ENCODE data around the gene AGO1.

AGO1 gene

DNA sequence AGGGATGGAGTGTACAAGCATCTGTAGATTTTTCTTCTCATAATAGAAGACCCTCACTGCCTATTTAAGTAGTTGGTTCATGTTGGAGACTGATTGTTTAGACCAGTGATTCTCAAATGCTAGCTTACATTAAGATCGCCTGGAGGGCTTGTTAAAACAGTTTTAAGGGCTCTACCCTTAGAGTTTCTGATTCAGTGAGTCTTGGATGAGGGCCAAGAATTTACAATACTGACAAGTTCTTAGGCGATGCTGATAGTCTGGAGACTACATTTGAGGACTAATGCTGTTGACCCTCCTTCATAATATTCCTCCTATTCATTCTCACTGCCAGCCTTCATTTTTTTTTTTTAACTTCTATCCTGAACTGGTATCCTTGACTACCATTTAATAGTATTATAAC is 32.7 kb downstream of the AGO1 start:
- Histone ChIP-seq H3K4me2 (no peak overlapping the region), H3K36me3 (peaks cover 92 to 100% (median 99%) of the 10 kb centered on the region in 11 experiments)
- no peak for TF ChIP-seq Cebpa-rat (IDR thresholded peaks at IDR 0.05)

DNA sequence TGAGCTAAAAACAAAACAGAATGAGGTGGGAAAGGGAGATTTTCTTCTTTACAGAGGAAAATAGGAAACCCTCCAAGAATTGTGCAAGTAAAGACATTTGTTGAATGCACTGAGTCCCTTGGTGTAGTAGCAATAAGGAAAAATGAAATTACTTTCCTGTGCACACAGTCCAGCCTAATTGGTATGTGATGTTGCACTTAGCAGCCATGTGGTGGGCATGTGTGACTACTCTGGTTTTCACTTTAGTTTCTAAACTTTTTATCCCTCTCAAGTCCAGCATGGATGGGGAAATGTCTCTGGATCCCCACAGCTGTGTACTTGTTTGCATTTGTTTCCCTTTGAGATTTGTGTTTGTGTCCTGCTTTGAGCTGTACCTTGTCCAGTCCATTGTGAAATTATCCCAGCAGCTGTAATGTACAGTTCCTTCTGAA is 40.8 kb downstream of the AGO1 start:
- no peak overlapping the region for H3K4me3 ChIP-seq
- no peak overlapping the region for H3K4me2 ChIP-seq
- no peaks in the 10 kb centered on the region for H4K20me1 ChIP-seq
- TF ChIP-seq Cebpa-rat (IDR thresholded peaks at IDR 0.05): no peak
- H3K9ac ChIP-seq: no peak overlapping the region
- no peaks in the 10 kb centered on the region for H3K9me3 ChIP-seq (replicated peaks in 1 of 11)
- H3K27me3 ChIP-seq: no peaks in the 10 kb centered on the region
- H3K4me1 ChIP-seq: peaks cover 0 to 6% (median 0%) of the 10 kb centered on the region in 10 experiments; a peak in 4 of 20 replicates
- H3K36me3 ChIP-seq: peaks cover 40 to 79% (median 53%) of the 10 kb centered on the region in 11 experiments
- no peak overlapping the region for H3K27ac ChIP-seq

More for the DNA sequence above, 32.7 kb downstream of the AGO1 start:
- no peaks in the 10 kb centered on the region; a peak in 1 of 22 replicates for H4K20me1 ChIP-seq
- no peak overlapping the region for H3K27ac ChIP-seq
- peaks cover 0 to 7% (median 0%) of the 10 kb centered on the region in 10 experiments; a peak in 2 of 20 replicates for H3K4me1 ChIP-seq
- no peak overlapping the region for H3K9ac ChIP-seq
- no peak overlapping the region for H3K4me3 ChIP-seq
- no peaks in the 10 kb centered on the region for H3K27me3 ChIP-seq
- no peaks in the 10 kb centered on the region for H3K9me3 ChIP-seq (replicated peaks in 1 of 11)

DNA sequence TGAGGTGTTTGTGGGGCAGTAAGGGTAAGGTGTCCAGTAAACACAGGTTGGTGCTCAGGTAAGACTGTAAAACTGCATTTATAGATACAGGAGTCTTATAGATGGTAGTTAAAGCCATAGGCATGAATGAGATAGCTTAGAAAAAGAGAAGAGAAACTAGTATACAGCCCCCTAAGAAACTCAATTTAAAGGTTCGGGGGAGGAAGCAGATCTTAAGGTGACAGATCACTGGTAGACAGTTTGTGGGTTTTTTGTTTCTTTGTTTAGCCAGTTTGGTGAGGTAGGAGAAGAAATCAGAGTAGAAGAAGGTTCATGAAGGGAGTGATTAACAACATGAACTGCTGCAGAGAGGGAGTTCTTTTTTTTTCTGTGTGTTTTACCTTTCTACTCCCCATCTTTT is 41.8 kb downstream of the AGO1 start:
- Histone ChIP-seq H3K9me3 (replicated peaks in 1 of 11) (no peaks in the 10 kb centered on the region), H4K20me1 (no peaks in the 10 kb centered on the region), H3K4me1 (peaks cover 3 to 13% (median 6%) of the 10 kb centered on the region in 10 experiments), H3K27ac (no peak overlapping the region), H3K4me3 (no peak overlapping the region), H3K27me3 (no peaks in the 10 kb centered on the region), H3K9ac (no peak overlapping the region), H3K36me3 (peaks cover 30 to 69% (median 43%) of the 10 kb centered on the region in 11 experiments), H3K4me2 (peak overlapping the region in 2 of 11 experiments; percentile 3 to 4; a peak in 1 of 22 replicates)
- TF ChIP-seq Cebpa-rat (IDR thresholded peaks at IDR 0.05): no peak

DNA sequence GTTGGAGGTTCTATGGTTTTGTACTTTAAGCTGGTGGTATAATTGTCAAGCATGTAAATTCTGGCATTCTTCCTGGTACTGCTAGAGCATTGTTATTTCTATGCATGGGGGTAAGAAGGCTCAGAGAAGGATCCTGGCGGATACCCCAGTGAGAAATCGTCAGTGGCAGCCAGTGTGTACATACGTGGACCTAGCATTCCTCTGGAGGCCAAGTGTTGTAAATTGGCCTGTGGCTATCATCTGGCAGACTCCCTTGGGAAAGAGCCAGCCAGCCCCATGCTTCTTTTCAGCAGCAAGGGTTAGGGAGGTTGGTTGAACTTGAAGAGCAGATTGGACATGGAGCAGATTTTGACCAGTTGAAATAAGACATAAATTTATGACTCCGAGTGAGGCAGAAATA is 42.7 kb downstream of the AGO1 start:
- Histone ChIP-seq H3K9ac (no peak overlapping the region), H3K4me3 (no peak overlapping the region), H3K27ac (no peak overlapping the region), H3K4me1 (peaks cover 7 to 17% (median 11%) of the 10 kb centered on the region in 10 experiments), H3K36me3 (peaks cover 21 to 60% (median 34%) of the 10 kb centered on the region in 11 experiments), H3K9me3 (replicated peaks in 1 of 11) (no peaks in the 10 kb centered on the region), H3K4me2 (no peak overlapping the region), H3K27me3 (no peaks in the 10 kb centered on the region), H4K20me1 (no peaks in the 10 kb centered on the region)
- no peak for TF ChIP-seq Cebpa-rat (IDR thresholded peaks at IDR 0.05)

DNA sequence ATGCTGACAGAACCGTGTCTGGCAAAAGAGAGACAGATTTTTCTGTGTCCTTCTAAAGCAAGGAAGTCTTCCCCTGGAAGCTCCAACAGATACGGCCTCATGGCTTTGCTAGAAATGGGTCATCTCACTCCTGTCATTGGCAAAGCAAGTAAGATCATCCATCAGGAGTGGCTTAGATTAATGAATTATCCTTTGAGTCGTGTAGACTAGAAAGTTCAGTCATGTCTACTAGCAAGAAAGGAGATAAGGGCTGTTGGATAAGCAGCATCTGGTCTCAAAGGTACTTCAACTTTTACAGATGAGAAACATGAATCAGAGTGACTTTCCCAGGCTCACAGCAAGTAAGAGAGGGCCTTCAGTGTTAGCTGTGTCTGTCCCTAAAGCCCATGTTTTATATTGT is 44.5 kb downstream of the AGO1 start:
- Histone ChIP-seq H3K4me1 (peaks cover 14 to 23% (median 16%) of the 10 kb centered on the region in 10 experiments), H3K27me3 (no peaks in the 10 kb centered on the region), H4K20me1 (peaks cover 0 to 11% (median 1%) of the 10 kb centered on the region in 11 experiments; a peak in 8 of 22 replicates), H3K27ac (no peak overlapping the region), H3K9ac (no peak overlapping the region), H3K36me3 (peaks cover 4 to 43% (median 17%) of the 10 kb centered on the region in 11 experiments; a peak in 20 of 22 replicates), H3K9me3 (replicated peaks in 1 of 11) (no peaks in the 10 kb centered on the region), H3K4me3 (no peak overlapping the region), H3K4me2 (no peak overlapping the region)
- TF ChIP-seq Cebpa-rat (IDR thresholded peaks at IDR 0.05): no peak

DNA sequence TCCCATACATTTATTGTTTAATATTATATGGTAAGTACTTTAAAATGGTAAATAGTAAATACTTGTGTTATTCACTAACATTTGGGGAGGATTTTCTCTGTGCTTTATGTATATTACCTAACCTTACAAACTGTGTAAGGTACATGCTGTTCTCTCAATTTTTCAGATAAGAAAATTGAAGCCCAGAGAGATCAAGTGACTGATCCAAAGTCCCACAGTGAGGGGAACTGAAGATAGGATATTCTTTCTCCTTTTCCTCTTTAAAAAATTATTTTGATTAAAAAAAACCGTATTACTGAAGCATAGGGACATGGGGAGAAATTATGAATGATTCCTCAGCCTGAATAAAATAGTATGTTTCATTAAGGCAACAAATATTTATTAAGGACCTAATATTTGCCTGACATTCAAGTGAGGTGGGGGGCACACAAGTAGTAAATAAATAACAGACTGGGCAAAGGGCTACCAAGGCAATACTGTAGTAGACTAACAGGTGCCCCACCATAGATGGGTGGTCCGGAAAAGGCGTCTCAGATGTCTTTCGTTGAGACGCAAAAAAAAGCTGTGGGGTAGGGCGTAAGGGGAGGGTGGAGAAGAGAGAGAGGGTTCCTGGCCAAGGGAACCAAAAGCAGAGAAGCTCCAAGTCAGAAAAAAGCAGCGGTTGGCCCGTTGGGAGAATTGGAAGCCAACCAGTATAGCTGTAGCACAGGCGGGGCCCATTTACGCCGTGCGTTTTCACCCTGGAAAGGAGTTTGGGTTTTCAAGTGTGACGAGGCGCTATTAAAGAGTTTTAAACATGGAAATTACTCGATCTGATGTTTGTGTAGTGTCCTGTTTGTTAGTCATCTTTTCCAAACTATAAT is 47.0 kb downstream of the AGO1 start:
- Histone ChIP-seq H3K27me3 (no peaks in the 10 kb centered on the region), H3K9ac (peak overlapping the region; percentile 90 to 99 (median 95)), H4K20me1 (peaks cover 0 to 36% (median 20%) of the 10 kb centered on the region in 11 experiments; a peak in 14 of 22 replicates), H3K27ac (peak overlapping the region; percentile 86 to 99 (median 96)), H3K36me3 (peaks cover 0 to 18% (median 0%) of the 10 kb centered on the region in 11 experiments; a peak in 1 of 22 replicates), H3K4me2 (peak overlapping the region; percentile 68 to 90 (median 86)), H3K4me3 (peak overlapping the region; percentile 82 to 98 (median 94)), H3K9me3 (replicated peaks in 1 of 11) (no peaks in the 10 kb centered on the region), H3K4me1 (peaks cover 22 to 42% (median 31%) of the 10 kb centered on the region in 10 experiments)
- no peak for TF ChIP-seq Cebpa-rat (IDR thresholded peaks at IDR 0.05)

DNA sequence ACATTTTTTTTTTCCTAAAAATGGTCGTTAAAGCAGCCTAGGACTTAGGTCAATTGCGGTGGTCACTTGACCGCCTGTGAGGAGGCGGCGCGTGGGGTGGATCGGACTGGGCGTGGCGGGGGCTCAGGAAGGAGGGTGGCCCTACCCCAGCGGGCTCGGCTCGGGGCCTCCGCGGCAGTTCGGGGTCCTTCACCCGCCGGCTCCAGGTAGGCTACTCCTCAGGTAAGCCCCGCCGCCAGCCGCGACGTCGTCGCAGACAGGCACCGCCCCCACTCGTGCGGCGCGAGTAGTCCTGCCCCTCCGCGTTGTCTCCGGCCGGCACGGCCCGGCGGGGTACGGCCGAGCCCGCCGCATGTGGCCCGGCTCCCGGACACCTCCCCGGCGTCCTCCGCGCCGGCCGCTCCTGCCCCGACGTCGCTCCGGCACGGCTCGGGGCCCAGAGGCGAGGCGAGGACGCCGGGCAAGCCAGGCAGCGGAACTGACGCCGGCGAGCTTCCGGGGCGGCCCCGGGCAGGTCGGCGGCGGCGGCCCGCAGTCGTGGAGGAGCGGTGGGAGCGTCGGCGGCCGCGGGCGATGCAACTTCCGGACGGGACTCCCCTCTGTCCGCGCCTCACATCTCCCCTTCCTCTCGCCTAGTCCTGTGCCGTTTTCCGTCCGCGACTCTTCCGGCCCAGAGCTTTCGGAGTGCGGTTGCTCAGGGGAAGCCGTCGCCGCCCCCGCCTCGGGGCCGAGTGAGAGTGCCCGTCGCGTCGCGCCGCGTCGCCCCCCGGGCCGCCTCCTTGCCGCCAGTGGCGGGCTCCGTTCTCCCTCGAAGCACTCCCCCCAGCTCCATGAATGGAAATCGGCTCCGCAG is 47.8 kb downstream of the AGO1 start, which contains the start of gene AGO3:
AGO3 (plus strand) TSS at position 513 of the 853 bp plus-strand sequence; CDS start at position 835, 322 bp downstream.
- Histone ChIP-seq H3K4me2 (peak within 1 kb of the TSS; percentile 72 to 95 (median 90)), H4K20me1 (peaks cover under 1 to 44% (median 26%) of the 10 kb centered on the region in 11 experiments; a peak in 15 of 22 replicates), H3K36me3 (peaks cover 0 to 10% (median 0%) of the 10 kb centered on the region in 11 experiments; a peak in 1 of 22 replicates), H3K9ac (peak within 1 kb of the TSS; percentile 90 to 99 (median 95)), H3K4me1 (peaks cover 21 to 47% (median 36%) of the 10 kb centered on the region in 10 experiments), H3K27ac (peak within 1 kb of the TSS; percentile 86 to 99 (median 96)), H3K27me3 (no peaks in the 10 kb centered on the region), H3K9me3 (replicated peaks in 1 of 11) (no peaks in the 10 kb centered on the region), H3K4me3 (peak within 1 kb of the TSS; percentile 82 to 98 (median 94))
- no peak for TF ChIP-seq Cebpa-rat (IDR thresholded peaks at IDR 0.05)

DNA sequence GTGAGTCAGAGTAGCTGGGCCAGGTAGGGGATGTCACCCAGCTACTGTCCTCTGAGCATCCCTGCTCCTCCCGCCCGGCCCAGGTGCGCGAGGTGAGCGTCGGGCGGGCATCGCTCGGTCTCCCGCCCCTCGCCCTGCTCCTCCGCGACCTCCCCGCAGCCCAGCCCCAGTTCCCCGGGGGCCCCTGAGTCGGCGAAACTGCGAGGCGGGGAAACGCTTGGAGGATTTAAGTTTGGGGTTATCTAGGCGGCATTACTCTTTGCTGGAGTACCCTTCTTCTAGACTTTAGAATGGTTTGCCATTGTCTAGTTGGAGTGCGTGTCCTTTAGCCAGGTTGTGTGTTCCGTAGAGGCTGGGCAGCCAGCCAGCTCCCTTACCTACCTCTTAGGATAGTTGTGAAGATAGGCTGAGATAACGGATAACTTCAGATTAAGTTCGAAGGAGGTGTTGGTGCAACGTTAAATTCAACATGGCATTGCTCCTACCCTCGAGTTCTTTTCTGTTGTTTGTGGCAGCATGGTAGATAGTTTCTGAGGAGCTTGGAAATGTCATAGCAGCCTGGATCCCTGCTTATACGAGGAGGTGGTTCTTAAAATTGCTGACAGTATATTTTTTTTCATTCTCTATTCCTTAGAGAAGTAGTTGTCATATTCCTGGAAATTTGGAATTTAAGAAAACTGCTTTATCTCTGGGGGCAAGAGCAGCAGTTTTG is 48.6 kb downstream of the AGO1 start:
- Histone ChIP-seq H3K9ac (peak overlapping the region; percentile 90 to 99 (median 95)), H3K9me3 (replicated peaks in 1 of 11) (no peaks in the 10 kb centered on the region), H3K4me3 (peak overlapping the region; percentile 82 to 98 (median 94)), H3K36me3 (0 out of 22 replicates have a peak, but pooled peaks cover 0 to 3% (median 0%) of the 10 kb centered on the region in 11 experiments), H3K4me1 (peaks cover 21 to 55% (median 36%) of the 10 kb centered on the region in 10 experiments), H3K27ac (peak overlapping the region; percentile 86 to 99 (median 96)), H3K4me2 (peak overlapping the region; percentile 72 to 95 (median 90)), H4K20me1 (peaks cover 7 to 52% (median 34%) of the 10 kb centered on the region in 11 experiments; a peak in 16 of 22 replicates), H3K27me3 (no peaks in the 10 kb centered on the region)
- TF ChIP-seq Cebpa-rat (IDR thresholded peaks at IDR 0.05): no peak
